Fibroblast of lung (primary cell): ENCODE data around the gene CCDC85C.

Source experiments
- CTCF ChIP-seq, 2 donors: IDR thresholded peaks in 1 of 2; conservative IDR thresholded peaks in 1 of 2; 1 replicate in 1 of 2; 2 replicates in 1 of 2; pipeline ENCODE4 v1.5.1; 2011 to 2012; ENCODE audit warnings: low read length in 2 of 2, control low read depth in 1 of 2, inconsistent platforms in 1 of 2, low read depth in 1 of 2, mild to moderate bottlenecking in 1 of 2
- EZH2 ChIP-seq: IDR thresholded peaks from 2 replicates; pipeline ENCODE4 v1.5.1; 2012; ENCODE audit warnings: low read length, control low read depth, mild to moderate bottlenecking; ENCODE audit errors: missing control alignments

GRCh38 chr14:99541677-99542470 lies 62.1 kb downstream of the CCDC85C start:
- TF ChIP-seq EZH2 (no peak), CTCF (conservative IDR thresholded peaks at IDR 0.05 in 1 of 2, IDR thresholded peaks at IDR 0.05 in 1 of 2; ENCODE audit: low read depth in 1 of 2, low read length in 2 of 2) (no peak)
